Adrenal gland (tissue), 12 donors: Measurements from ENCODE around the gene HAS3. TPM values are rescaled to one million over a fixed set of nuclear protein-coding genes. Genes with fewer than 3 reads are reported as not detected.

Experiments
- DNase-seq, 7 donors: peaks; one replicate each; pipeline ENCODE4 v3.0.0-alpha.2; 2019 to 2020
- H3K27ac ChIP-seq, 5 donors: fragments of 200-600 bp; sonication (generic) in 4 of 5; 1 replicate in 3 of 5; 2 replicates in 2 of 5; pipeline versions ENCODE4 v1.5.1 to v1.8.0; 2016 to 2020; ENCODE audit warnings: mild to moderate bottlenecking in 1 of 5
- H3K27me3 ChIP-seq: fragments of 200-600 bp; 2 replicates; pipeline ENCODE4 v1.8.0; 2021
- H3K36me3 ChIP-seq, 2 donors: fragments of 200-600 bp; replicated peaks in 1 of 2; 1 replicate in 1 of 2; 2 replicates in 1 of 2; pipeline versions ENCODE4 v1.5.1 to v1.8.0; 2018 to 2022
- H3K4me1 ChIP-seq, 2 donors: fragments of 200-600 bp; replicated peaks in 1 of 2; 1 replicate in 1 of 2; 2 replicates in 1 of 2; pipeline versions ENCODE4 v1.5.1 to v1.8.0; 2018 to 2021
- H3K4me3 ChIP-seq, 4 donors: fragments of 200-600 bp; sonication (generic) in 3 of 4; one replicate each; pipeline ENCODE4 v1.5.1; 2016 to 2018
- H3K9me3 ChIP-seq, 3 donors: fragments of 200-600 bp; sonication (generic) in 1 of 3; replicated peaks in 1 of 3; 1 replicate in 2 of 3; 2 replicates in 1 of 3; pipeline versions ENCODE4 v1.5.1 to v1.8.0; 2016 to 2021
- CTCF ChIP-seq, 6 experiments: fragments of 450-650 bp in 4 of 6; fragments of 200-600 bp in 2 of 6; sonication (generic) in 1 of 6; IDR thresholded peaks; 1 replicate in 5 of 6; 2 replicates in 1 of 6; pipeline versions ENCODE4 v1.5.1 to v1.8.0; 2016 to 2021; ENCODE audit warnings: antibody characterized with exemption in 6 of 6, mild to moderate bottlenecking in 2 of 6, moderate library complexity in 1 of 6
- POLR2A ChIP-seq, 2 donors: fragments of 450-650 bp; IDR thresholded peaks; one replicate each; pipeline ENCODE4 v1.6.1; 2017; ENCODE audit warnings: antibody characterized with exemption in 2 of 2, mild to moderate bottlenecking in 2 of 2, moderate library complexity in 1 of 2
- WGBS, 4 donors: extraction: QIAGEN DNeasy Blood & Tissue Kit in 2 of 4; methylation state at CpG; one replicate each; pipeline versions ENCODE4 v1.1.5 to v1.1.7; 2013 to 2017; 5-methylcytosine and 5-hydroxymethylcytosine counted together
- intact Hi-C, 2 donors: fragments of 100-400 bp; cut with DNase I; formaldehyde crosslinking; loops; one replicate each; pipeline versions ENCODE4 v1.14.1 to v1.15.0; 2022 to 2023
- polyA plus RNA-seq, 3 donors: library from polyadenylated mRNA; stranded (reverse); fragments of 200-250 nt in 2 of 3; fragments of 350-450 nt in 1 of 3; fragmentation: Illumina TruSeq in 1 of 3; extraction: RNeasy Lipid Tissue Mini Kit (QIAGEN cat#74804) in 1 of 3; gene quantifications; one replicate each; pipeline ENCODE4 v1.2.3, GENCODE V29; 2013 to 2014
- total RNA-seq, 9 donors: library from RNA; depleted of rRNA in 4 of 9; stranded (reverse); fragments of >200 nt in 4 of 9; fragments of 120-200 nt in 1 of 9; fragmentation: NEBNext Ultra II Directional in 1 of 9; extraction: Animal tissue kit (Norgen Biotek cat#: 25700) in 1 of 9; gene quantifications; one replicate each; pipeline versions ENCODE4 v1.1.0 to v1.2.4, GENCODE V29; 2013 to 2023
- donor health status: healthy with polysubstance abuse.
- donor health status: Bipolar disorder and iron deficiency.
- donor health status: DM: yes; HTN: yes; CAD: no.
- donor health status: DM: no; HTN: no; CAD: no.
- donor health status: DM: no; HTN: no; CAD: no.
- donor health status: DM: yes; HTN: yes; CAD: no.

Gene HAS3
- total and polyA plus RNA-seq, 12 donors: 0.06 to 1.2 (median 0.43) TPM

DNA sequence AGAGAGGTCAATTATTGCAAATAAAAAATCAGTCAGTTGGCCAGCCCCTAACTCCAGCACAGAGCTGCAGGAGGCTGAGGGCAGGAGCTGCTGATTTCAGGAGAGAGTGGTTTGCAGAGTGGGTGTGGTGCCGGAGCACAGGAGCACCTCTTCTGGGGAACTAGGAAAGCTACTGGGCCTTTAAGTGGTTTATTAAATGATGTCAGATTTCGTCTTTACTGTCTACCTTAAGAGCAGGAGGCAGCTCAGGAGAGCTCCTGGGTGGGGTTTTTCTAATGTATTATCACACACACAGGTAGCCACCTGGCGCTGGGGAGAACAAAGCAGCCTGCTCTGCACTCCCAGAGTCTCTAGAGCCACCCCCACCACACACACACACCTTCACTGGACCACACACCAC lies 11.5 kb upstream of the HAS3 start:
- H3K36me3 ChIP-seq: no peaks in the 10 kb centered on the region
- no peak for DNase-seq
- TF ChIP-seq POLR2A (IDR thresholded peaks at IDR 0.05) (no peak), CTCF (IDR thresholded peaks at IDR 0.05) (no peak)
- 77 to 88% (median 81%) methylated on average over 1 to 3 of the region's 3 CpGs for WGBS, 4 donors
- H3K9me3 ChIP-seq: no peaks in the 10 kb centered on the region
- peaks cover 3 to 9% of the 10 kb centered on the region in 2 donors for H3K4me1 ChIP-seq
- intact Hi-C loops: no loop called here
- H3K27ac ChIP-seq: no peak overlapping the region
- H3K4me3 ChIP-seq: no peak overlapping the region
- H3K27me3 ChIP-seq: no peaks in the 10 kb centered on the region

GRCh38 chr16:69094501-69094900 lies 11.0 kb upstream of the HAS3 start:
- no peak for DNase-seq
- Histone ChIP-seq H3K36me3 (no peaks in the 10 kb centered on the region), H3K9me3 (no peaks in the 10 kb centered on the region), H3K4me3 (no peak overlapping the region), H3K27me3 (no peaks in the 10 kb centered on the region), H3K4me1 (peaks cover 2 to 4% of the 10 kb centered on the region in 2 donors), H3K27ac (no peak overlapping the region)
- WGBS, 4 donors: 70 to 80% (median 76%) methylated on average over 5 of the region's 5 CpGs
- TF ChIP-seq POLR2A (IDR thresholded peaks at IDR 0.05) (no peak), CTCF (IDR thresholded peaks at IDR 0.05) (no peak)
- intact Hi-C loops: no loop called here

- no peaks in the 10 kb centered on the region for H3K9me3 ChIP-seq
- H3K4me3 ChIP-seq: no peak overlapping the region
- no peak for TF ChIP-seq CTCF (IDR thresholded peaks at IDR 0.05)
- intact Hi-C loops: no loop called here
- no peak for DNase-seq
- H3K27me3 ChIP-seq: no peaks in the 10 kb centered on the region
- H3K36me3 ChIP-seq: no peaks in the 10 kb centered on the region
- WGBS, 4 donors: 89 to 96% (median 92%) methylated on average over 6 of the region's 6 CpGs
- H3K27ac ChIP-seq: no peak overlapping the region
- no peaks in the 10 kb centered on the region for H3K4me1 ChIP-seq
Observed at GRCh38 chr16:69095193-69095592, 10.3 kb upstream of the HAS3 start.

DNA sequence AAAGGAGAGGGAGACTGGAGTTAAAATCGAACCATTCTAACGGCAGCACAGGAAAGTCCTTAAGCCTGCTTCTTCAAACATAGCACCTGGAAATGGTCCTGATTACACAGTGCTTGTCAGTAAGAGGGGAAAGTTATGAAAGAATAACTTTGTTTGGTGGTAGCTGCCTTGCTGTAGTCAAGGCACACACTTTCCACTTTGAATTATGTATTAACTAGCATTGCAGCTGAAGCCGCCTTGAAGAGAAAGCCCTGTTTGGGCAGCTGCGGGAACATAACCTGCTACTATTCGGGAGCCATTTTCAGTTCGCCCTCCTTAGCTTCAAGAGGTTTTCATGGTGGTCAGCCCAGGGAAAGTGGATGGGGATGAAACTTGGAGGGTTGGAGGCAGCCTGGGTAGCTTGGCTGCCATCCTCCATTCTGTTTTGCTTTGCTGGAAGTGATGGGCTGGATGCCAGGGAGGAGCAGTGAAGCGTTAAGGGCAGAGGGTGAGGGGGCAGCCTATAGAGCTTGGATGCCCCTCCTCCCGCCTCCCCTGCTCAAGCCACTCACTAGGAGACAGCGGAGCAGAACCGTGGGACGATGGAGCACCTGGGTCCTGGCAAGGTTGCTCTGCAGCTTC lies 5.3 kb upstream of the HAS3 start:
- H3K36me3 ChIP-seq: no peaks in the 10 kb centered on the region
- intact Hi-C loops: loop anchor here in 1 of 2 donors (10.0 kb wide), 1 partner anchor 195 kb away; no protein-coding TSS in a partner anchor
- no peaks in the 10 kb centered on the region for H3K4me1 ChIP-seq
- H3K9me3 ChIP-seq: no peaks in the 10 kb centered on the region
- H3K27ac ChIP-seq: no peak overlapping the region
- no peaks in the 10 kb centered on the region for H3K27me3 ChIP-seq
- no peak for TF ChIP-seq CTCF (IDR thresholded peaks at IDR 0.05)
- TF ChIP-seq POLR2A (IDR thresholded peaks at IDR 0.05): no peak
- no peak overlapping the region for H3K4me3 ChIP-seq
- DNase-seq: no peak
- 65 to 73% (median 70%) methylated on average over 11 of the region's 11 CpGs for WGBS, 4 donors
